ENCODE results near the gene ZNF775. TPM values are rescaled to one million over a fixed set of nuclear protein-coding genes. Genes with fewer than 3 reads are reported as not detected.

Gene ZNF775
- total and polyA plus RNA-seq, 2 of the 13 experiments (the other 11 are each of a cell fraction or from before 2014, with no cell fraction given): 3.1 to 3.2 TPM

- TF ChIP-seq ZMAT5 (CRISPR knock-in tag; IDR thresholded peaks at IDR 0.05; ENCODE audit: borderline replicate concordance, low read depth) (no peak), ZHX1 (CRISPR knock-in tag; IDR thresholded peaks at IDR 0.05; ENCODE audit: low read depth) (no peak), ZNF124 (CRISPR knock-in tag; IDR thresholded peaks at IDR 0.05) (no peak)
Observed at GRCh38 chr7:150344299-150344698, 34.8 kb upstream of the ZNF775 start (continued).

- no peak for TF ChIP-seq DDIT3 (CRISPR knock-in tag; IDR thresholded peaks at IDR 0.05)
- 94% methylated on average over 1 of the region's 1 CpG for WGBS (ENCODE audit: low lambda C conversion rate)
- H3K27ac ChIP-seq (ENCODE audit: extremely low read length, insufficient read depth, low read length): no peak overlapping the region
- no peak overlapping the region for H3K9ac ChIP-seq (ENCODE audit: insufficient read depth, low read depth, low read length)
- H3K9me3 ChIP-seq (ENCODE audit: low read length): no peaks in the 10 kb centered on the region
- in situ Hi-C loops (cut with HindIII; ENCODE audit: extremely low pct_ligation_motif_present, low pct_unique_long_range_greater_than_20kb) (no loop called here), intact Hi-C loops (cut with micrococcal nuclease; ENCODE audit: unreplicated experiment) (no loop called here)
- BruUV-seq (replicated peaks): no TSS peak
- ChIA-PET POLR2A (interaction anchor here (2.1 kb wide), 1 partner anchor 10 kb away, joined by 8 read pairs; no protein-coding TSS in a partner anchor), CTCF (ENCODE audit: low intra/inter-chr PET ratio, low total read pairs) (no interaction called here)
- H3K36me3 ChIP-seq (replicated peaks in 1 of 2; ENCODE audit: control insufficient read depth in 1 of 2, insufficient read depth in 2 of 2, low read length in 2 of 2): no peaks in the 10 kb centered on the region
- ATAC-seq: no peak
- no peak overlapping the region for H3K4me2 ChIP-seq (ENCODE audit: low read depth, low read length)
- H3K4me3 ChIP-seq (replicated peaks in 1 of 3; ENCODE audit: insufficient read depth in 1 of 3, low read depth in 2 of 3, low read length in 3 of 3): no peak overlapping the region
- no peak for DNase-seq (ENCODE audit: low spot score)
- FAIRE-seq: no peak
- no peak overlapping the region for H2AFZ ChIP-seq (ENCODE audit: low read length)
- H3K27me3 ChIP-seq (ENCODE audit: control insufficient read depth in 1 of 2, insufficient read depth in 2 of 2, low read length in 2 of 2): no peaks in the 10 kb centered on the region; a peak in 1 of 5 replicates
- no peaks in the 10 kb centered on the region for H4K20me1 ChIP-seq (ENCODE audit: insufficient read depth, low read length)
- H3K4me1 ChIP-seq (ENCODE audit: insufficient read depth, low read length): peaks cover 27% of the 10 kb centered on the region
- H3K79me2 ChIP-seq (ENCODE audit: insufficient read depth, low read length): peaks cover 3% of the 10 kb centered on the region
Observed at GRCh38 chr7:150345012-150345411, 34.1 kb upstream of the ZNF775 start.
